A673 (cell line): Measurements from ENCODE around the gene LMF2. TPM values are rescaled to one million over a fixed set of nuclear protein-coding genes. Genes with fewer than 3 reads are reported as not detected.
"Not testable (repeated sequence)": the region's sequence is repeated elsewhere in the genome, so short reads cannot be mapped to it uniquely, and the experiment has no call there.

ENCODE experiments used
- BruUV-seq: library from RNA; stranded (reverse); fragments of 400-500 nt; replicated peaks from 2 replicates; lab custom pipeline; 2021; lab: Mats Ljungman, UMichigan
- CTCF ChIA-PET: fragments of 300-600 bp; sonication (Branson Sonifier 250); formaldehyde crosslinking; loops from one replicate; lab custom pipeline; 2022; ENCODE audit warnings: antibody characterized with exemption; lab: Charles Lee
- POLR2A ChIA-PET: fragments of 300-600 bp; sonication (Branson Sonifier 250); formaldehyde crosslinking; loops from one replicate; lab custom pipeline; 2022; ENCODE audit warnings: antibody characterized with exemption; ENCODE audit not compliant: low non-redundant PET; lab: Charles Lee
- DNase-seq: peaks from one replicate; pipeline ENCODE4 v3.0.0-alpha.2; 2015; ENCODE audit warnings: low spot score
- H3K27ac ChIP-seq: fragments of 200-600 bp; sonication (generic); 2 replicates; pipeline ENCODE4 v1.5.1; 2016; ENCODE audit warnings: mixed run types, low read depth, mild to moderate bottlenecking, mixed read lengths, antibody characterized with exemption, low read length; ENCODE audit not compliant: poor library complexity, severe bottlenecking
- H3K27me3 ChIP-seq: fragments of 200-600 bp; sonication (generic); replicated peaks from 2 replicates; pipeline ENCODE4 v1.6.1; 2017; ENCODE audit warnings: mixed run types, low read depth, mild to moderate bottlenecking, mixed read lengths, antibody characterized with exemption, low read length; ENCODE audit not compliant: insufficient read depth, poor library complexity
- H3K36me3 ChIP-seq: fragments of 200-600 bp; sonication (generic); 2 replicates; pipeline ENCODE4 v1.6.1; 2016; ENCODE audit warnings: mixed run types, mild to moderate bottlenecking, mixed read lengths, antibody characterized with exemption, low read length; ENCODE audit not compliant: insufficient read depth, poor library complexity, severe bottlenecking
- H3K4me1 ChIP-seq: fragments of 200-600 bp; sonication (generic); 2 replicates; pipeline ENCODE4 v1.6.1; 2017; ENCODE audit warnings: mixed run types, mild to moderate bottlenecking, mixed read lengths, antibody characterized with exemption, low read length; ENCODE audit not compliant: insufficient read depth, poor library complexity, severe bottlenecking
- H3K4me3 ChIP-seq: fragments of 200-600 bp; sonication (generic); 2 replicates; pipeline ENCODE4 v1.5.1; 2016; ENCODE audit warnings: low read depth, mixed run types, mild to moderate bottlenecking, mixed read lengths, low read length; ENCODE audit not compliant: poor library complexity, severe bottlenecking
- H3K9me3 ChIP-seq: fragments of 200-600 bp; sonication (generic); 2 replicates; pipeline ENCODE4 v1.6.1; 2016; ENCODE audit warnings: mixed run types, low read depth, mild to moderate bottlenecking, mixed read lengths, antibody characterized with exemption, low read length; ENCODE audit not compliant: poor library complexity, severe bottlenecking
- CTCF ChIP-seq: fragments of 300-800, 200-600 bp; sonication (generic); conservative IDR thresholded peaks from 2 replicates; pipeline ENCODE4 v1.5.1; 2017; ENCODE audit warnings: low read depth, mild to moderate bottlenecking, antibody characterized with exemption, low read length, moderate library complexity, mixed read lengths
- EZH2 ChIP-seq: fragments of 200-600 bp; sonication (generic); IDR thresholded peaks from 2 replicates; pipeline ENCODE4 v1.6.1; 2017; ENCODE audit warnings: borderline replicate concordance, low read depth, mild to moderate bottlenecking, mixed read lengths, antibody characterized with exemption, low read length; ENCODE audit not compliant: poor library complexity, severe bottlenecking
- intact Hi-C: fragments of 100-400 bp; cut with micrococcal nuclease; formaldehyde crosslinking; loops from one replicate; pipeline ENCODE4 v1.10.0; 2022; ENCODE audit not compliant: unreplicated experiment
- total RNA-seq: library from RNA; stranded (reverse); gene quantifications from 2 replicates; pipeline ENCODE4 v1.2.3, GENCODE V29; 2021

LMF2 gene
- total RNA-seq, 1 experiment from 2014 or later = 79.2 TPM

GRCh38 chr22:50544078-50544745 is 36.7 kb upstream of the LMF2 start:
- POLR2A ChIA-PET = no interaction called here
- BruUV-seq = no TSS peak
- H3K27ac ChIP-seq = no peak overlapping the region
- intact Hi-C loops = loop anchor here (10.0 kb wide), 1 partner anchor 61 kb away; the partner anchor contains the start of gene MAPK8IP2
- H3K27me3 ChIP-seq = no peaks in the 10 kb centered on the region
- peak; percentile 83 for DNase-seq
- H3K9me3 ChIP-seq = no peaks in the 10 kb centered on the region
- CTCF ChIA-PET = no interaction called here
- peak overlapping the region; percentile 18 for H3K4me3 ChIP-seq
- H3K4me1 ChIP-seq = peaks cover 28% of the 10 kb centered on the region
- H3K36me3 ChIP-seq = no peaks in the 10 kb centered on the region
- no peak for TF ChIP-seq EZH2
- peak; percentile 75 for TF ChIP-seq CTCF

- CTCF ChIA-PET = no interaction called here
- no TSS peak for BruUV-seq
Measured at GRCh38 chr22:50542416-50542927, 35.0 kb upstream of the LMF2 start.

GRCh38 chr22:50541667-50542026 is 34.1 kb upstream of the LMF2 start:
- intact Hi-C loops = loop anchor here (10.0 kb wide), 1 partner anchor 63 kb away; the partner anchor contains the start of gene MAPK8IP2
- CTCF ChIA-PET, H3K9me3 ChIP-seq, H3K4me3 ChIP-seq, BruUV-seq, POLR2A ChIA-PET, H3K36me3 ChIP-seq, DNase-seq, H3K27me3 ChIP-seq, H3K27ac ChIP-seq: not testable (repeated sequence)
- peaks cover 30% of the 10 kb centered on the region for H3K4me1 ChIP-seq

More at GRCh38 chr22:50542416-50542927, 35.0 kb upstream of the LMF2 start:
- H3K9me3 ChIP-seq = no peaks in the 10 kb centered on the region
- H3K4me1 ChIP-seq = peaks cover 30% of the 10 kb centered on the region
- H3K27ac ChIP-seq = no peak overlapping the region
- no peak overlapping the region for H3K4me3 ChIP-seq
- no peaks in the 10 kb centered on the region for H3K27me3 ChIP-seq
- H3K36me3 ChIP-seq = no peaks in the 10 kb centered on the region
- TF ChIP-seq EZH2 (no peak), CTCF (no peak)
- no peak for DNase-seq
- POLR2A ChIA-PET = no interaction called here
- intact Hi-C loops = loop anchor here (10.0 kb wide), 1 partner anchor 62 kb away; the partner anchor contains the start of gene MAPK8IP2
